Neural progenitor cell (in vitro differentiated cells): ENCODE measurements around the gene COX7A2L.

Experiments
- EZH2 ChIP-seq: fragments of 200-600 bp; sonication (generic); IDR thresholded peaks from 2 replicates; pipeline ENCODE4 v1.6.1; 2017; ENCODE audit warnings: antibody characterized with exemption, mild to moderate bottlenecking, moderate library complexity
- EZH2phosphoT487 ChIP-seq: fragments of 200-600 bp; sonication (generic); IDR thresholded peaks from 2 replicates; pipeline ENCODE4 v1.6.1; 2017; ENCODE audit warnings: antibody characterized with exemption
- TF ChIP-seq, protein P1 (sequence below): fragments of 200-600 bp; sonication (generic); IDR thresholded peaks from 2 replicates; pipeline ENCODE4 v1.5.1; 2017; ENCODE audit warnings: antibody characterized with exemption, mild to moderate bottlenecking

DNA sequence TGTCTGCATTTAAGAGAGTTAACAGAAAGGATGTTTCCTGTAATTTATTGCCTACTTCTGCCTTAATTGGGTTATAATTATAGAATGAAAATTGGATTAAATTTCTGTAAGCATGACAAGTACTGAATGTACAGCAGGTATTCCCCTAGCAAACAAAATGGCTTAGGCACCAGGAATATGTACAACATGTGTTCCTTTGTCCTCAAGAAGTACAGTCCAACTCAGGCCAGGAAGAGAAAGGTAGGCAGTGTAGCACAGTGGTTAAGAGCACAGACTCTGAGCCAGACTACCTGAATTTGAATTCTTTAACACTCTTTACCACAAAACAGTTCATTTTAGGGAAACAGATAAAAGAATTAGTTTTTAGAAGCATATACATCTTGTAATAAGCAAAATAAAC is 43.1 kb downstream of the COX7A2L start:
- TF ChIP-seq, protein P1, sequence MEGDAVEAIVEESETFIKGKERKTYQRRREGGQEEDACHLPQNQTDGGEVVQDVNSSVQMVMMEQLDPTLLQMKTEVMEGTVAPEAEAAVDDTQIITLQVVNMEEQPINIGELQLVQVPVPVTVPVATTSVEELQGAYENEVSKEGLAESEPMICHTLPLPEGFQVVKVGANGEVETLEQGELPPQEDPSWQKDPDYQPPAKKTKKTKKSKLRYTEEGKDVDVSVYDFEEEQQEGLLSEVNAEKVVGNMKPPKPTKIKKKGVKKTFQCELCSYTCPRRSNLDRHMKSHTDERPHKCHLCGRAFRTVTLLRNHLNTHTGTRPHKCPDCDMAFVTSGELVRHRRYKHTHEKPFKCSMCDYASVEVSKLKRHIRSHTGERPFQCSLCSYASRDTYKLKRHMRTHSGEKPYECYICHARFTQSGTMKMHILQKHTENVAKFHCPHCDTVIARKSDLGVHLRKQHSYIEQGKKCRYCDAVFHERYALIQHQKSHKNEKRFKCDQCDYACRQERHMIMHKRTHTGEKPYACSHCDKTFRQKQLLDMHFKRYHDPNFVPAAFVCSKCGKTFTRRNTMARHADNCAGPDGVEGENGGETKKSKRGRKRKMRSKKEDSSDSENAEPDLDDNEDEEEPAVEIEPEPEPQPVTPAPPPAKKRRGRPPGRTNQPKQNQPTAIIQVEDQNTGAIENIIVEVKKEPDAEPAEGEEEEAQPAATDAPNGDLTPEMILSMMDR, result no peak
- TF ChIP-seq EZH2 (no peak), EZH2phosphoT487 (no peak)
